T-helper 17 cell (primary cell): ENCODE measurements around the gene CD38. TPM values are rescaled to one million over a fixed set of nuclear protein-coding genes. Genes with fewer than 3 reads are reported as not detected.

ENCODE experiments used
- ATAC-seq: fragments of 150-1000 bp; cut with Tn5 transposase; 2 replicates; pipeline ENCODE4 v1.10.0; 2021; ENCODE audit warnings: mild to moderate bottlenecking, moderate library complexity
- DNase-seq, 3 donors: peaks; one replicate each; pipeline versions ENCODE4 v3.0.0 to v3.0.0-alpha.2; 2020 to 2021
- H3K9me3 ChIP-seq: one replicate; pipeline ENCODE4 v1.7.0; 2013; ENCODE audit warnings: low read length, mild to moderate bottlenecking; ENCODE audit not compliant: control insufficient read depth, poor library complexity, severe bottlenecking
- H3K27ac Mint-ChIP-seq: one replicate; pipeline ENCODE4 v1.8.0; 2022; ENCODE audit warnings: mild to moderate bottlenecking, moderate library complexity, mixed read lengths
- H3K27me3 Mint-ChIP-seq: one replicate; pipeline ENCODE4 v1.8.0; 2022; ENCODE audit warnings: mixed read lengths
- H3K36me3 Mint-ChIP-seq: one replicate; pipeline ENCODE4 v1.8.0; 2022; ENCODE audit warnings: low read depth, mixed read lengths
- H3K4me1 Mint-ChIP-seq: one replicate; pipeline ENCODE4 v1.8.0; 2022; ENCODE audit warnings: mild to moderate bottlenecking, mixed read lengths
- H3K4me3 Mint-ChIP-seq: one replicate; pipeline ENCODE4 v1.8.0; 2022; ENCODE audit warnings: mild to moderate bottlenecking, moderate library complexity, mixed read lengths
- total RNA-seq, 4 donors: library from RNA in 2 of 4; stranded (reverse) in 2 of 4; gene quantifications; one replicate each; pipeline ENCODE4 v1.2.3 and lab custom pipeline; 2022 to 2026

Gene CD38
- total RNA-seq, 2 donors from 2014 or later, result 1.4 TPM

DNA sequence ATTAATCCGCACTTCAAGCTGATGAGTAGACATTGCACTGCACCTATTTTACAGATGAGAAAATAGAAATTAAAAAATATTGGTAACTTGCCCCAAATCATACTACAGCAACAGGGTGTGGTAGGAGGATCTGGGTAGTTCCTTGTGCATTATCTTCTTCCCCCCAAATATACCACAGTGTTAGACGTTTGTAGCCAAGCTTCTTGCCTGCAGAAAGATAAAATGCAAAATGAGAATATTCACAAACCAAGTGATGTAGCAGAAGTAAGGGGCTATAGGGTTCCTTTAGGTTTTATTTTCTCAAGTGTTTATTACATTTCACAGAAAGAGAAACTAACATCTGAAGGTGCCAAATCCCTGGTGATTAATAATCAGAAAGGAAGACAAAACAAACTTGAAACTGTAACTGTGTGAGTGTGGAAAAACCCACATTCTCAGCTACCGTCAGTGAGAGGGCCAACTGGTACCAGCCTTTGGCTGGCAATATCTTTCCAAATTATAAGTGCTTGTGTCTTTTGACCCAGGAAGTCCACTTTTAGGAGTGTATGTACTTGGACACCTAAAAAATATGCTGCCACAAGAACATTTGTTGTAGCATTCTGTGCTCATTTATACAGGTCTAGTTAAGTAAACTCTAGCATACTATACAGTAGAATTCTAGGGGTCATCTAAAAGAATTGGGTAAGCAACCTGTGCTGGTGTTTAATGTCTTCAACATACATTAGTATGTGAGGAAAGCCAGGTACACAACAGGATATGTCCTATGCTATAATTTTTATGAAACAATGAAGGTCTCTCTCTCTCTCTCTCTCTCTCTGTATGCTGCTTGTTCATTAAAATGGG is 6.7 kb upstream of the CD38 start:
- H3K9me3 ChIP-seq, result no peaks in the 10 kb centered on the region
- Mint-ChIP-seq H3K4me1 (peaks cover 32% of the 10 kb centered on the region), H3K4me3 (no peak overlapping the region), H3K27me3 (peaks cover 9% of the 10 kb centered on the region), H3K27ac (no peak overlapping the region), H3K36me3 (no peaks in the 10 kb centered on the region)
- DNase-seq (no peak), ATAC-seq (no peak)

DNA sequence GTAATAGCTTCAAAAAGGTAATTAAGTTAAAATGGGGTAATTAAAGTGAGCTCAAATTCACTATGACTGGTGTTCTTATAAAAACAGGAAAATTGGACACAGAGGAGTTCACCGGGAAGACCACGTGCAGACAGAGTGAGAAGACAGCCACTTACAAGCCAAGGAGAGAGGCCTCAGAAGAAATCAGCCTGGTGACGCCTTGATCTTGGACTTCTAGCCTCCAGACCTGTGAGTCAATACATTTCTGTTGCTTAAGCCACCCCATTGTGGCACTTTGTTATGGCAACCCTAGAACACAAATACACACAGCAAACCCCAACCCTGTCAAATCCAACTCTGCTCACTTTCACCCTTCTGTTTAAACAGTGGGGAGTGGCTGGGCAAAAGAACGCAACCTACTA is 4.1 kb upstream of the CD38 start:
- DNase-seq (no peak), ATAC-seq (peak; percentile 46)
- peaks cover 29% of the 10 kb centered on the region for H3K4me1 Mint-ChIP-seq

DNA sequence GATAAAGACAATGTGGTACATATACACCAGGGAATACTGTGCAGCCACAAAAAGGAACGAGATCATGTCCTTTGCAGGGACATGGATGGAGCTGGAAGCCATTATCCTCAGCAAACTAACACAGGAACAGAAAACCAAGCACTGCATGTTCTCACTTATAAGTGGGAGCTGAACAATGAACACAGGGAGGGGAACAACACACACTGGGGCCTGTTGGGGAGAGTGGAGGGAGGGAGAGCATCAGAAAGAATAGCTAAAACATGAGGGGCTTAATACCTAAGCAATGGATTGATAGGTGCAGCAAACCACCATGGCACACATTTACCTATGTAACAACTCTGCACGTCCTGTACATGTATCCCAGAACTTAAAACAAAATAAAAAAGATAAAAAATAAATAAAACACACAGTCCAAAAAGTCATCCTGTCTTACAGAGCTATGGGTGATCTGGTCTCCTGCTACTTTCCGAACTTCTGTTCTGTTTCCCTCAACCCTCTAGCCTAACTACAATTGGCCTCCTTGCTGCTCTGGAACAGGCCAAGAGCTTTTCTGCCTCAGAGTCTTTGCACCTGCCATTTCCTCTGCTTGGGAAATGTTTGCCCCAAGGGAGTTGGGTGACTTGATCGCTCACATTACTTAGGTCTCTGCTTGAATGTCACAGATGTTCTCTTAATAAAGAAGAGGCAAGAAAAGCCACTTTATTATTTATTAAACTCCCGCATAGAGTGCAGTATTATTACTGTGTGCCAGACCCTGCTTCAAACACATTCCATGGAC is 1.1 kb upstream of the CD38 start:
- peaks cover 9% of the 10 kb centered on the region for H3K27me3 Mint-ChIP-seq
- ATAC-seq (no peak), DNase-seq (no peak)
- H3K36me3 Mint-ChIP-seq, result no peaks in the 10 kb centered on the region
- peaks cover 31% of the 10 kb centered on the region for H3K4me1 Mint-ChIP-seq
- H3K4me3 Mint-ChIP-seq, result peak overlapping the region; percentile 85
- H3K9me3 ChIP-seq, result no peaks in the 10 kb centered on the region
- H3K27ac Mint-ChIP-seq, result peak overlapping the region; percentile 21

More for the DNA sequence above, 4.1 kb upstream of the CD38 start:
- H3K36me3 Mint-ChIP-seq, result no peaks in the 10 kb centered on the region
- H3K9me3 ChIP-seq, result no peaks in the 10 kb centered on the region
- H3K27ac Mint-ChIP-seq, result no peak overlapping the region
- H3K27me3 Mint-ChIP-seq, result peaks cover 9% of the 10 kb centered on the region
- peak overlapping the region; percentile 31 for H3K4me3 Mint-ChIP-seq

DNA sequence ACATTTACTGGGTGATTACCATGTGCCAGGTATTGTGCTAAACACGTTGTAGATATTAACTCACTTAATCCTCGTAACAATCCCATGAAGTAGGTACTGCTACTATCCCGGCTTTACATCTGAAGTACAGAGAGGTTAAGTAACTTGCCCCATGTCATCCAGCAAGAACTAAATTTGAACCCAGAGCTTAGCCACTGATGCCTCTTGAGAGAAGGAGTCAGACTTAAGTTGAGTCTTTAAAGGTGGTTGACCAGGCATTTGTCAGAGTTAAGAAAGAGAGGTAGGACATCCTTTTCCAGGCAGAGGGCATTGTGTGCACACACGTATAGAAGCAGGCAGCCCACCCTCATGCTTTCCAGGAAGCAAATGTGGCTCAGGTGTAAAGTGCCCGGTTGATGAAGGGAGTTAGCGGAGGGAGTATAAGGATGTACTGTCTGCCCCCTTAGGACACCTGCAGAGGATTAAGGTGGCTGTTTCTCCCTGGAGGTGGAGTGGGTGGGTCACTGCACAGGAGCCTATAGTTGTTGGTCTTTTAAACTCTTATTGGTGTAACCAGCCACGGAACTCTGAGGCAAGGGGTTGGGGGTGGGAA is 335 bp upstream of the CD38 start:
- DNase-seq (no peak), ATAC-seq (no peak)
- Mint-ChIP-seq H3K4me1 (peaks cover 28% of the 10 kb centered on the region), H3K4me3 (peak overlapping the region; percentile 85), H3K27ac (no peak overlapping the region), H3K36me3 (no peaks in the 10 kb centered on the region), H3K27me3 (peaks cover 6% of the 10 kb centered on the region)
- no peaks in the 10 kb centered on the region for H3K9me3 ChIP-seq

DNA sequence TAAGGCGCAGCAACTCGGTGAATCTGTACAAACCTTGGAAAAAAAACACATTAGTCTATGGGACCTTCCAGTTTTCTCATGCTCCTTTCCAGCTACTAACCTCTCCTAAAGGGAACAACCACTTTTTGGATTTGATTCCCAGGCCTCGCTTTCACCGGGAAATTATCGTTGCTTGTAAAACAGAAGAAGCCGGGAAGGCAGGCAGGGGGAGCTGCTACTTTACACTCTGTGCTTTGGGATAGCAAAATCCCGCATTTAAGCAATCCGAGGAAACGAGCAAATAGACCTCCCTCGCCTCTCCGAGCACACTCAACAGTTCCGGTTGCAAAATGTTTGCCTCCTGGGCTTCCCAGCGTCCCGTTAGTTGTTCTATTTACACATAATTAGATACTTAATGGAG is 1.2 kb downstream of the CD38 start:
- ATAC-seq (no peak), DNase-seq (no peak)
- Mint-ChIP-seq H3K27ac (peak overlapping the region; percentile 77), H3K4me3 (peak overlapping the region; percentile 85), H3K4me1 (peaks cover 24% of the 10 kb centered on the region), H3K36me3 (no peaks in the 10 kb centered on the region), H3K27me3 (peaks cover 13% of the 10 kb centered on the region)
- H3K9me3 ChIP-seq, result no peaks in the 10 kb centered on the region

DNA sequence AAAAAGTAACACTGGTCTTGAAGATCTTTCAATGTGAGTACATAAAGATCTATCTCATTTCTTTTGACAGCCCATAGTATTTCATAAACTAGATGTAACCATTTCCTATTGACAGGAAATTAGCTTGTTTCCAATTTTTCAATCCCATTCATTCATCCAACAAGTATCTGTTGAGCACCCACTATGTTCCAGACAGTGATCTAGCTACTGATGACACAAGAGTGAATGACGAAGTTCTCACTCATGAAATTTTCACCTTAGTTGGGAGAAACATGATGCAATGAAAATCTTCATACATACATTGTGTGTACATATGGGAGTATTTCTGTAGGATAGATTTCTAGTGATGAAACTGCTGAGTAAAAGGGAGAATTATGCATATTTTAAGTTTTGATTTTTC is 1.7 kb downstream of the CD38 start:
- H3K9me3 ChIP-seq, result no peaks in the 10 kb centered on the region
- H3K36me3 Mint-ChIP-seq, result no peaks in the 10 kb centered on the region
- ATAC-seq, result no peak
- H3K4me3 Mint-ChIP-seq, result peak overlapping the region; percentile 85
- peaks cover 22% of the 10 kb centered on the region for H3K4me1 Mint-ChIP-seq
- peak overlapping the region; percentile 77 for H3K27ac Mint-ChIP-seq
- peaks cover 16% of the 10 kb centered on the region for H3K27me3 Mint-ChIP-seq
- DNase-seq, result no peak

DNA sequence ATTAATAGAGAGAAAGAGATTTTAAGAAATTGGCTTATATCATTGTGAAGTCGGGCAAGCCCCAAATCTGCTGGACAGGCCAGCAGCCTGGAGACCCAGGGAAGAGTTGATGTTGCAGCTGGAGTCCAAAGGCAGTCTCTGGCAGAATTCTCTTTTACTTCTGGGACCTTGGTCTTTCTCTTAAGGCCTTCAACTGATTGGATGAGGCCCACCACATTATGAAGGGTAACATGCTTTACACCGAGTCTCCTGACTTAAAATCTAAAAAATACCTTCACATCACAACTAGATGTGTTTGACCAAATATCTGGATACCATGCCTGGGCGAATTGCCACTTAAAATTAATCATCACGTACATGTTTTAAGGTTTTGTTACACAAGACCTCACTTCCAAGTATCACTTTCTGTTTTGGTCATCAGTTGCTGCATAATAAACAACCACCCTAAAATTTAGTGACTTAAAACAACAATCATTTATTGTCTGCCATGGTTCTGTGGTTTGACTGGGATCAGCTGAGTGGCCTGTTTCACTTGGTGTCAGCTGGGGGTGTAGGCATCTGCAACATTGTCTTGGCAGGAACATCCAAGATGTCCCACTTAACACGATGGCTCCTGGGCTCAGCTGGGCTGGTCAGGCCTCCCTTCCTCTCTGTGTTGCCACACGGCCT is 3.4 kb downstream of the CD38 start:
- no peak for DNase-seq
- Mint-ChIP-seq H3K27me3 (peaks cover 18% of the 10 kb centered on the region), H3K27ac (no peak overlapping the region), H3K36me3 (no peaks in the 10 kb centered on the region), H3K4me1 (peaks cover 20% of the 10 kb centered on the region), H3K4me3 (peak overlapping the region; percentile 12)
- no peak for ATAC-seq
- H3K9me3 ChIP-seq, result no peaks in the 10 kb centered on the region

DNA sequence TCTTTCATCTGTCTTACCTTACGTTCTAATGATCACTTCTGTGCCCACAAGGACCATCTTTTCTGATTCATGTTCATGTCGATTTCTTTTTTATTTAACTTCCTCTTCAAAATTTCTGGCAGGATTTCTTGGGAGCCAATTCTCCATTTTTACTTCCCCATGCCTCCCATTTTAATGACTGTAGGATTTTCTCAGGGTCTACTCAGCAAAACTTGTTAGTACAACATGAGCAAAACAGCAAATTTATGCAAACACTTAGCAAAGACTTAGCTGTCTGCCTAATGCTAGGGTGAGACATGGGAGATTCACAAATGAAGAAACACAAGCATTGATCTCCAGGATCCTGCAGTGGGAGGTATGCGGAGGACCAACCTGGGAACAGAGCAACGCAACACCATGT is 5.5 kb downstream of the CD38 start:
- ATAC-seq (no peak), DNase-seq (no peak)
- Mint-ChIP-seq H3K36me3 (no peaks in the 10 kb centered on the region), H3K4me1 (peaks cover 16% of the 10 kb centered on the region), H3K27ac (no peak overlapping the region), H3K27me3 (peaks cover 31% of the 10 kb centered on the region), H3K4me3 (no peak overlapping the region)
- H3K9me3 ChIP-seq, result no peaks in the 10 kb centered on the region

DNA sequence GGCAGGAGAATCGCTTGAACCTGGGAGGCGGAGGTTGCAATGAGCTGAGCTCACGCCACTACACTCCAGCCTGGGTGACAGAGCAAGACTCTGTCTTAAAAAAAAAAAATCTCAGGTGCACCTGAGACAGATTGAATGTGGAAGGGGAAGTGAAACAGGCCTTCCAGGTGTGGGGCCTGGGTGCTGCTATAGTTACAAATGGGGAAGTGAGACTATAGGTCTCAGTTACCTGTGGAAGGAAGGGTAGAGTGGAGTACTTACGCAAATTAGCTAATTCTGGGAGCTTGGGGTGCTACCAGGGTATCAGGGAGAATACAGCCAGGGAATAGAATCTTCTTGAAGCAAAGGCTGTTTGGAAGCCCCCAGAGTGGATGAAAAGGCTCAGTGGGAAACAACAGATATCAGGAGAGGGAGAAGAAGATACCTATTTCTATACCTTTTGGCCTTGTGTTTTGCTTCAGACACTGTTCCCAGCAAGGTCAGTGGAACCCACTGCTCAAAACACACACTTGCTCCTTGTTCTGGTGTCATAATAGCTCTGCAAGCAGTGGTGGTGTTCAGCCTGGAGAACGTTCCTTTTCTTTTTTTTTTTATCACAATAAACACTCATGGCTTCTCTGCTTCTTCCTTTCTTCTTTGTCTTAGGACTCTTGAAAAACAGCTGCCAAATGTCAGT is 7.0 kb downstream of the CD38 start:
- Mint-ChIP-seq H3K36me3 (peaks cover 2% of the 10 kb centered on the region), H3K4me3 (no peak overlapping the region), H3K27ac (peak overlapping the region; percentile 90), H3K4me1 (peaks cover 9% of the 10 kb centered on the region), H3K27me3 (peaks cover 31% of the 10 kb centered on the region)
- no peaks in the 10 kb centered on the region for H3K9me3 ChIP-seq
- ATAC-seq (peak; percentile 48), DNase-seq (no peak)

DNA sequence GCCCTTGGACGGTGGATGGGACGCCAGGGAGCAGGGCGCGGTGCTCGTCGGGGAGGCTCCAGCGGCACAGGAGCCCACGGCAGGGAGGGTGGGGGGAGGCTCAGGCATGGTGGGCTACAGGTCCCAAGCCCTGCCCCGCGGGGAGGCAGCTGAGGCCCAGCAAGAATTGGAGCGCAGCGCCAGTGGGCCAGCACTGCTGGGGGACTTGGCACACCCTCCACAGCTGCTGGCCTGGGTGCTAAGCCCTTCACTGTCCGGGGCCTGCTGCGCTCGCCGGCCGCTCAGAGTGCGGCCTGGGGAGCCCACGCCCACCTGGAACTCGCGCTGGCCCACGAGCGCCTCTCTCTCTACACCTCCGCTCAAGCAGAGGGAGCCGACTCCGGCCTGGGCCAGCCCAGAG is 8.6 kb downstream of the CD38 start:
- no peak overlapping the region for H3K4me3 Mint-ChIP-seq
- H3K36me3 Mint-ChIP-seq, result peaks cover 2% of the 10 kb centered on the region
- ATAC-seq (no peak), DNase-seq (no peak)
- H3K27me3 Mint-ChIP-seq, result peaks cover 31% of the 10 kb centered on the region
- H3K27ac Mint-ChIP-seq, result no peak overlapping the region
- no peaks in the 10 kb centered on the region for H3K9me3 ChIP-seq
- peaks cover 9% of the 10 kb centered on the region for H3K4me1 Mint-ChIP-seq

DNA sequence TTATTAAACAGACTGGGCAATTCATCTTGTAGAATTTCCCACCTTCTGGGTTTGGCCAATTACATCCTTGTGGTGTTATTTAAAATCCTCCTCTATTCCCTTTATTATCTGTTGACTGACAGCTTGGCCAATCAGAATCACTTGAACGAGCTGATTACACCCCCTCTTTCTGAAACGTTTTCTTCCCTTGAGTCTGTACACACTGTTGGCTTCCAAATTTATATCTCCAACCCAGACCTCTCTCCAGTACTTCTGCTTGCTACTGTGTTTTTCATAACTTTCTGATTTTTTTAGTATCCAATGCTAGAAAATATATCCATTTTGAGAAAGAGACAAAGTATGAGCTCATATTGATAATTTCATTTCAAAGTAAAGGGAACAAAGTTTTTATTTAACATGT is 14.8 kb downstream of the CD38 start:
- DNase-seq (no peak), ATAC-seq (no peak)
- peaks cover 27% of the 10 kb centered on the region for H3K27me3 Mint-ChIP-seq
- H3K9me3 ChIP-seq, result no peaks in the 10 kb centered on the region
- peaks cover 13% of the 10 kb centered on the region for H3K4me1 Mint-ChIP-seq
- peaks cover 5% of the 10 kb centered on the region for H3K36me3 Mint-ChIP-seq
- no peak overlapping the region for H3K27ac Mint-ChIP-seq
- H3K4me3 Mint-ChIP-seq, result no peak overlapping the region

DNA sequence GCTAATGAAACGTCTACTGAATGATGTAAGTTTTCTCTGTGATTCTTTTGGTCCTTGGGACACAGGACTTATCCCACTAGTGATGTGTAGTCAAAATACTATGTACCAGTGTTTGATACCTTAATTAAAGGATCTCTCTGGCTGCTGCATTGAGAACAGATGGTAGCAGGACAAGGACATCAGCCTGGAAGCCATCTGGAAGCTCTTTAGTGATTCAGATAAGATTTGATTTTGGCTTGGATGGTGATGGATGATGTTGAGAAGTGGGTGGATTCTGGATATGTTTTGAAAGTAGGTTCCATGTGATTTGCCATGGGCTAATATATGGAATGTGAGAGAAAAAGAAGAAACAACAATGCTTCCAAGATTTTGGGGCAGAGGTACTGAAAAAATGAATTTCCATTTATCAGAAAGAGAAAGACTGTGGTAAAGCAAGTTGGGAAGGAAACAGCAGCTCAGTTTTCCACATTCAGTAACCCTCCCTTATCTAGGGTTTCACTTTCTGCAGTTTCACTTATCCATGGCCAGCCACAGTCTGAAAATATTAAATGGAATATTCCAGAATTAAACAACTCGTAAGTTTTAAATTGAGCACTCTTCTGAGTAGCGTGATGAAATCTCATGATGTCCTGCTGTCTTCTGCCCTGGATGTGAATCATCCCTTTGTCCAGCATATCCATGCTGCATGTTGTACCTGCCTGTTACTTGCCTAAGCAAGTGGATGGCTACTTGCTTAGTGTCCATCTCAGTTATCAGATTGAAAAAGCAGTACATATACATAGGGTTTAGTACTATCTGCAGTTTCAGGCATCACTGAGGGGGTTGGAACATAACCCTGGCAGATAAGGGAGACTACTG is 15.6 kb downstream of the CD38 start:
- Mint-ChIP-seq H3K27ac (peak overlapping the region; percentile 10), H3K27me3 (peaks cover 22% of the 10 kb centered on the region), H3K4me1 (peaks cover 13% of the 10 kb centered on the region), H3K4me3 (no peak overlapping the region), H3K36me3 (peaks cover 5% of the 10 kb centered on the region)
- H3K9me3 ChIP-seq, result no peaks in the 10 kb centered on the region
- no peak for ATAC-seq
- no peak for DNase-seq
